Esophagus muscularis mucosa (tissue), 4 donors: Measurements from ENCODE around the gene DCHS1. TPM values are rescaled to one million over a fixed set of nuclear protein-coding genes. Genes with fewer than 3 reads are reported as not detected.

ENCODE experiments used
- DNase-seq: peaks from one replicate; pipeline ENCODE4 v3.0.0-alpha.2; 2017; ENCODE audit errors: extremely low spot score
- H3K27ac ChIP-seq, 4 donors: fragments of 200-600 bp; sonication (generic); replicated peaks in 1 of 4; 1 replicate in 3 of 4; 2 replicates in 1 of 4; pipeline ENCODE4 v1.5.1; 2016 to 2019; ENCODE audit warnings: mild to moderate bottlenecking in 1 of 4
- H3K27me3 ChIP-seq, 4 donors: fragments of 200-600 bp; sonication (generic); one replicate each; pipeline versions ENCODE4 v1.5.1 to v1.6.0; 2016 to 2019
- H3K36me3 ChIP-seq, 4 donors: fragments of 200-600 bp; sonication (generic); one replicate each; pipeline ENCODE4 v1.5.1; 2016 to 2019
- H3K4me1 ChIP-seq, 4 donors: fragments of 200-600 bp; sonication (generic); one replicate each; pipeline ENCODE4 v1.5.1; 2016 to 2019
- H3K4me3 ChIP-seq, 4 donors: fragments of 200-600 bp; sonication (generic); 1 replicate in 2 of 4; 2 replicates in 2 of 4; pipeline ENCODE4 v1.5.1; 2016 to 2019; ENCODE audit warnings: mild to moderate bottlenecking in 4 of 4, moderate library complexity in 1 of 4
- H3K9me3 ChIP-seq, 4 donors: fragments of 200-600 bp; sonication (generic); 1 replicate in 3 of 4; 2 replicates in 1 of 4; pipeline ENCODE4 v1.5.1; 2016 to 2019
- CTCF ChIP-seq, 3 experiments: fragments of 200-600 bp in 2 of 3; fragments of 450-650 bp in 1 of 3; sonication (generic) in 2 of 3; IDR thresholded peaks; one replicate each; pipeline ENCODE4 v1.5.1; 2017 to 2019; ENCODE audit warnings: antibody characterized with exemption in 3 of 3, mild to moderate bottlenecking in 2 of 3, moderate library complexity in 1 of 3
- EP300 ChIP-seq: sonication (generic); formaldehyde crosslinking; IDR thresholded peaks from one replicate; pipeline ENCODE4 v1.6.1; 2017; ENCODE audit warnings: antibody characterized with exemption
- POLR2A ChIP-seq: fragments of 450-650 bp; IDR thresholded peaks from one replicate; pipeline ENCODE4 v1.6.1; 2017; ENCODE audit warnings: antibody characterized with exemption, moderate library complexity, mild to moderate bottlenecking, low read depth
- POLR2AphosphoS5 ChIP-seq, 2 donors: sonication (generic); formaldehyde crosslinking; IDR thresholded peaks; one replicate each; pipeline ENCODE4 v1.6.1; 2017; ENCODE audit warnings: antibody characterized with exemption in 2 of 2
- WGBS: methylation state at CpG from one replicate; pipeline ENCODE4 v1.1.5; 2018; 5-methylcytosine and 5-hydroxymethylcytosine counted together
- intact Hi-C: fragments of 100-400 bp; cut with DNase I; formaldehyde crosslinking; loops from one replicate; pipeline ENCODE4 v1.15.1; 2023
- total RNA-seq, 4 donors: library from RNA; depleted of rRNA; stranded (reverse); fragments of >200 nt; gene quantifications; one replicate each; pipeline versions ENCODE4 v1.1.0 to v1.2.1, GENCODE V29; 2016

The DCHS1 gene
- total RNA-seq, 4 donors from 2014 or later, result 27.0 to 60.9 (median 34.0) TPM

GRCh38 chr11:6640036-6640984 lies 15.3 kb downstream of the DCHS1 start:
- H3K4me3 ChIP-seq, result no peak overlapping the region
- H3K27me3 ChIP-seq, result no peaks in the 10 kb centered on the region
- intact Hi-C loops, result no loop called here
- DNase-seq, result no peak
- no peak overlapping the region for H3K27ac ChIP-seq
- WGBS, result 92% methylated on average over 10 of the region's 36 CpGs
- peaks cover 0 to 22% (median 18%) of the 10 kb centered on the region in 4 donors for H3K36me3 ChIP-seq
- H3K9me3 ChIP-seq, result no peaks in the 10 kb centered on the region
- TF ChIP-seq EP300 (no peak), POLR2A (no peak)
- peaks cover 34 to 55% (median 45%) of the 10 kb centered on the region in 4 donors for H3K4me1 ChIP-seq

- H3K36me3 ChIP-seq, result peaks cover 0 to 26% (median 17%) of the 10 kb centered on the region in 4 donors
- H3K27ac ChIP-seq, result peak overlapping the region in 3 of 4 donors; percentile 50 to 78 (median 54)
- no peak for DNase-seq
- intact Hi-C loops, result no loop called here
- 48% methylated on average over 4 of the region's 4 CpGs for WGBS
- TF ChIP-seq CTCF (IDR thresholded peaks at IDR 0.05) (peak in 1 of 3 experiments; percentile 5), EP300 (no peak)
- H3K4me1 ChIP-seq, result peaks cover 48 to 71% (median 59%) of the 10 kb centered on the region in 4 donors
- no peaks in the 10 kb centered on the region for H3K27me3 ChIP-seq
- H3K4me3 ChIP-seq, result no peak overlapping the region
- H3K9me3 ChIP-seq, result no peaks in the 10 kb centered on the region
Observed at GRCh38 chr11:6638429-6638828, 17.2 kb downstream of the DCHS1 start.

DNA sequence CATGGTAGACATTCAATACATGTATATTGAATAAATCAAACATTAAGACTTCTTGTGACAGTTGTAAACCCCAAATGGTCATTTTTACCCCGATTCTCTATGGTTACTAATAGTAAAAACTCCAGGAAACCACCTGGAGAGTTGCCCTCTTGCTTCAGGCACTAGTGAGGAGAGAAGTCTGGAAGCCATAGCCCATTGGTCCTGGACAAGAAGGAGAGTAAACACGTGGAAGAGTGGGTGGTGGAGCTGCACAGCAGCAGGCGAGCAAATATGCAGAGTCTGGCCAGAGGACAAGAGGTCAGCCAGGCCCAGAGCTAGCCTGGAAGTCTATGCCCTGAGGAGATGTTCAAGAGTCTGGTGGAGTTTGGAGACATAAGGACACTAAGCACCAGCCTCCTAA lies 17.7 kb downstream of the DCHS1 start:
- DNase-seq, result no peak
- H3K4me3 ChIP-seq, result no peak overlapping the region
- TF ChIP-seq POLR2AphosphoS5 (IDR thresholded peaks at IDR 0.05), result peak in 1 of 2 donors; percentile 37
- no peak for TF ChIP-seq CTCF (IDR thresholded peaks at IDR 0.05)
- TF ChIP-seq POLR2A, result no peak
- no peak for TF ChIP-seq EP300
- H3K4me1 ChIP-seq, result peaks cover 48 to 74% (median 60%) of the 10 kb centered on the region in 4 donors
- intact Hi-C loops, result no loop called here
- no peaks in the 10 kb centered on the region for H3K27me3 ChIP-seq
- peak overlapping the region in 3 of 4 donors; percentile 50 to 78 (median 54) for H3K27ac ChIP-seq
- 15% methylated on average over 3 of the region's 3 CpGs for WGBS
- no peaks in the 10 kb centered on the region for H3K9me3 ChIP-seq
- H3K36me3 ChIP-seq, result peaks cover 0 to 31% (median 23%) of the 10 kb centered on the region in 4 donors

GRCh38 chr11:6636480-6636879 lies 19.1 kb downstream of the DCHS1 start:
- Histone ChIP-seq H3K9me3 (no peaks in the 10 kb centered on the region), H3K4me3 (no peak overlapping the region), H3K4me1 (peaks cover 48 to 69% (median 60%) of the 10 kb centered on the region in 4 donors), H3K27me3 (no peaks in the 10 kb centered on the region), H3K36me3 (peaks cover 3 to 44% (median 36%) of the 10 kb centered on the region in 4 donors), H3K27ac (peak overlapping the region in 3 of 4 donors; percentile 60 to 78 (median 63))
- intact Hi-C loops, result no loop called here
- DNase-seq, result no peak
- 92% methylated on average over 3 of the region's 3 CpGs for whole genome bisulfite sequencing
- no peak for TF ChIP-seq POLR2A
- no peak for TF ChIP-seq CTCF (IDR thresholded peaks at IDR 0.05)
- no peak for TF ChIP-seq EP300
- TF ChIP-seq POLR2AphosphoS5 (IDR thresholded peaks at IDR 0.05), result no peak

- Histone ChIP-seq H3K4me1 (peaks cover 48 to 69% (median 59%) of the 10 kb centered on the region in 4 donors), H3K4me3 (no peak overlapping the region), H3K9me3 (no peaks in the 10 kb centered on the region), H3K27me3 (no peaks in the 10 kb centered on the region), H3K27ac (peak overlapping the region; percentile 60 to 78 (median 62)), H3K36me3 (peaks cover 9 to 44% (median 37%) of the 10 kb centered on the region in 4 donors)
- no peak for DNase-seq
- TF ChIP-seq EP300 (peak; percentile 52), POLR2AphosphoS5 (IDR thresholded peaks at IDR 0.05) (peak; percentile 13 to 51), POLR2A (no peak)
- intact Hi-C loops, result no loop called here
- WGBS, result 39% methylated on average over 10 of the region's 10 CpGs
Observed at GRCh38 chr11:6635082-6635932, 20.3 kb downstream of the DCHS1 start.
